Stimulated activated CD8-positive, alpha-beta memory T cell treated with anti-CD3 and anti-CD28 coated beads, Interleukin-12 subunit alpha, Interleukin-12 subunit beta, amount 100 ng/mL, for 24 hours (primary cell): Measurements from ENCODE around the gene CUX1.

Source experiments
- DNase-seq: peaks from one replicate; pipeline ENCODE4 v3.0.0-alpha.2; 2020; ENCODE audit errors: extremely low read depth

CUX1 gene

GRCh38 chr7:102268635-102269034 lies 451.2 kb downstream of the CUX1 start:
- DNase-seq = no peak

- DNase-seq = no peak
Measured at GRCh38 chr7:102270178-102270887, 452.9 kb downstream of the CUX1 start.

GRCh38 chr7:102271158-102271798 lies 453.9 kb downstream of the CUX1 start:
- DNase-seq = no peak

DNA sequence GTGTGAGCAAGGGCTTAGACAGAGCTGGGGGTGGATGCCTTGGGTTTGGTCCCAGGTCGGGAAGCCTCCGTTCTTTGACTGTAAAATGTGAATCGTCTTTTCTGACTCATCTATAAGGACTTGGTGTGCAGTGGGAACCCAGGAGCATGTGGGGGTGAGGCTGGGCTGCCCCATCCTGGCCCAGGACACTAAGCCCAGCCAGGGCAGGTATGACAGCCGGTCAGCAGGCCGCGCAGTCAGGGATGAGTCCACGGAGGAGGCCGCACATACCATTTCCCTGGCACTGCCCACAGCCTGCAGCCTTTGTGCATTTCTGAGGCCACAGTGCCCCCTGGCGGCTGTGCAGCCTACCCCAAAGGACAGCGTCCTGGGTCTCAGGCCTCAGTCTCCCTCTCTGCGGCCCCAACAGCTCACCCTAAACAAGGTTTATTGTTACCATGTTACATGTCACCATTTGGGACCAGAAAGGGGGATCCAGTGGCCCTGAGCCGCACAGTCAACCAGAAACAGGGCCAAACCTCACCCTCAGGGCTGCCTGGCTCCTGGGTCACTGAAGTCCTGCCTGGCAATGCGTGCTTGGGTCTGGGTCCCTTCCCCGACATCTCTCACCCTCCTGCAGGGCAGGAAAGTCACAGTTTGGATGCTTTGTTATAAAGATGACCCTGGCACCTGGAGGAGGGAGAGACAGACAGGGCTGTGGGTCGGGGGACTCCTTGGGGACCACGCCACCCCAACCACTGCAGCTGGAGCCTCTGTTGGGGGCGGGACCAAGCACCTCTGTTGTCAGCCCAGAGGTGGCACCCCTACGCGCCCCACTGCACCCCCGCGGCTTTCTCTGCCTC lies 454.9 kb downstream of the CUX1 start:
- DNase-seq = peak; percentile 42

DNA sequence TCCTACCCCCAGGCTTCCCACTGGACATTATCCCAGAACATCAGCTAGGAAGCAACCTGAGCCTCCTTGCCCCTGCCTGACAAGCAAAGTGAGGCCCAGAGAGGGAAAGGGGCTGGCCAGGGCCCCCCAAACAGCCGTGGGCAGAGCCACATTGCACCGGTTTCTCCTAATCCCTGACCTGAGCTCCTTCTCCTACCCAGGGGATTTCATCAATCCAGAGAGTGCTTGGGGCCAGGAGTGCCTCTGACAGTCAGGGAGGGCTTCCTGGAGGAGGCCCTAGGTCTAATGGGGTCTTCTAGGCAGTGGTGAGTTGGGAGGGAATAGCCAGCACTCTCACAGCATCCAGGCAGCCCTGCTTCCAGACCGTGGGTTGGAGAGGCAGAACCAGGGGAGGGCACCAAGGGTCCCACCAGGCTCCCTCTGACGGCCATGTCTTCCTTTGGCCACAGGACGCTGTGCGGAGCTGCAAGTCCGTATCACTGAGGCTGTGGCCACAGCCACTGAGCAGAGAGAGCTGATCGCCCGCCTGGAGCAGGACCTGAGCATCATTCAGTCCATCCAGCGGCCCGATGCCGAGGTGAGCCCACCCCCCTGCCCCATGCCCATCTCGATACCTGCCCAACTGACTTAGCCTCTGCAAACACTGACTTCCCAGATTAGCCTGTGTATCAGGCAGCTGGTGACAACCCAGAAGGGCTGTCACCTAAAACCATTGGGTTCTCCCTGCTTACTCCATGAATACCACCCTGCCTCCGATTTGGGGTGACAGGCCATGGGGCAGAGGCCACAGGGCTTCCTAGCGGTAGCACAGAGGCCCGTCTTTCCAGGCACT lies 455.7 kb downstream of the CUX1 start:
- DNase-seq = no peak

GRCh38 chr7:102273749-102274712 lies 456.6 kb downstream of the CUX1 start:
- no peak for DNase-seq

GRCh38 chr7:102275123-102275703 lies 457.8 kb downstream of the CUX1 start:
- no peak for DNase-seq

DNA sequence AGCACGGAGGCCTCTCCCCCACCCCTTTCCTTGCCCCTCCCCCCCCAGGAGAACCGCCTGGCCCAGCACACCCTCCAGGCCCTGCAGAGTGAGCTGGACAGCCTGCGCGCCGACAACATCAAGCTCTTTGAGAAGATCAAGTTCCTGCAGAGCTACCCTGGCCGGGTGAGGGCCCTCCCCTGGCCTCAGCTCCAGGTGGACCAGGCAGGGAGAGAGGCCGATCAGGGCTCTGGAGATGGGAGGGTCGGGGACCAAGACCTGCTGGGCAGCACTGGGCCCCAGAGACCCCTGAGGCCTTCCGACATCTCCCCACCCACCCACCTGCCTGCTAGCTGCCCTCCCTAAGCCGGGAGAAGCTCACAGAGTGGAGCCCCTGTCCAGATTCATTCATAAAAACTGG lies 460.5 kb downstream of the CUX1 start:
- no peak for DNase-seq

DNA sequence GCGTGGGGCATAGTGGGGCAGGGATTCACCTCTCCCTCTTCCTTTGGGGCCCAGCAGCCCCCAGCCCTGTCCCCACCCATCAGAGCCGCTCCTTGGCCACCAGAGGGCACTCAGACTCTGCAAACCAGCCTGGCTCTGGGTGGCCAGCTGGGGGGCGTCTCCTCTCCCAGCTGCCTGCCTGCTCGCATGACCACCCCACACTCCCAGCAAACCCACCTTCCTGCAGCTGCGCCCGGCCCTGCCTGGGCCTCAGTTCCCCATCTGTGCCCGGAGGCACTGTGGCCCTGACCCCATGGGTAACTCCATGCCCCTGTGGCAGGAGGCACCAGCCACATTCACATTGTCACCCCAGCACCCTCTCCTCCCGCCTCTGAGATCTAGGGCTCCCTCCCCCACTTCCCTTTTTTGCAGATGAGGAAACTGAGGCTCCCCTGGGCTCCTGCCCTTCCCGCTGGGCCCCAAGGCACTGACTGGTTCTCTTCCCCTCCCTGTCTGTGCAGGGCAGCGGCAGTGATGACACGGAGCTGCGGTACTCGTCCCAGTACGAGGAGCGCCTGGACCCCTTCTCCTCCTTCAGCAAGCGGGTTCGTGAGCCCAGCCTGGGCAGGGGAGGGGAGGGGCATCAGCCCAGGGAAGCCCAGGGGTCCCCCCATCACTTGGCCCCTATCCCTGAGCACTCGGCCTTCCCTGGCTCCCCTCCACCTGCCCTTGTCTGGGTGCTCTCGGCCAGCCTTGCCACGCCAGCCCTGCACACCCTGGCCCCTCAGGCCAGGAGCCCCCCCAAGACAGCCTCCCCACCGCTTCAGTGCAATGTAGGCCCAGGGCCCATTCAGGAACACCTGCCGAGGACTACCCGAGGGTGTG lies 462.3 kb downstream of the CUX1 start:
- DNase-seq = no peak

- DNase-seq = no peak
Measured at GRCh38 chr7:102280521-102280920, 463.1 kb downstream of the CUX1 start.

DNA sequence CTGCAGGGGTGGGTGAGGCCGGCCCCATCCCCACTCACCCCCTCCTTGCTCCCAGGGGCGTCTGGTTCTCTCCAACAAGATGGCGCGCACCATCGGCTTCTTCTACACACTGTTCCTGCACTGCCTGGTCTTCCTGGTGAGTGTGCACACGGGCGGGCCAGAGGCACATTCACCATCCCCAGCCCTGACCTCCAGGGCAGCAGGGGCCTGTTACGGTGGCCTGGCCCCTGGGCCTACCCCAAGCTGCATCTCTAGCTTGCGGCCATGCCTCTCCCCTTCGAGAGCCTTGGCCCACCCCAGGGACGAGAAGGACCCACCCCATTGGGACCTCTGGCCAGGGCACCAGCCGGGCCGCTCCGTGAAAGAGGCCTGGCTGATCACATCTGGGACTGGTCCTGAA lies 464.4 kb downstream of the CUX1 start:
- no peak for DNase-seq

DNA sequence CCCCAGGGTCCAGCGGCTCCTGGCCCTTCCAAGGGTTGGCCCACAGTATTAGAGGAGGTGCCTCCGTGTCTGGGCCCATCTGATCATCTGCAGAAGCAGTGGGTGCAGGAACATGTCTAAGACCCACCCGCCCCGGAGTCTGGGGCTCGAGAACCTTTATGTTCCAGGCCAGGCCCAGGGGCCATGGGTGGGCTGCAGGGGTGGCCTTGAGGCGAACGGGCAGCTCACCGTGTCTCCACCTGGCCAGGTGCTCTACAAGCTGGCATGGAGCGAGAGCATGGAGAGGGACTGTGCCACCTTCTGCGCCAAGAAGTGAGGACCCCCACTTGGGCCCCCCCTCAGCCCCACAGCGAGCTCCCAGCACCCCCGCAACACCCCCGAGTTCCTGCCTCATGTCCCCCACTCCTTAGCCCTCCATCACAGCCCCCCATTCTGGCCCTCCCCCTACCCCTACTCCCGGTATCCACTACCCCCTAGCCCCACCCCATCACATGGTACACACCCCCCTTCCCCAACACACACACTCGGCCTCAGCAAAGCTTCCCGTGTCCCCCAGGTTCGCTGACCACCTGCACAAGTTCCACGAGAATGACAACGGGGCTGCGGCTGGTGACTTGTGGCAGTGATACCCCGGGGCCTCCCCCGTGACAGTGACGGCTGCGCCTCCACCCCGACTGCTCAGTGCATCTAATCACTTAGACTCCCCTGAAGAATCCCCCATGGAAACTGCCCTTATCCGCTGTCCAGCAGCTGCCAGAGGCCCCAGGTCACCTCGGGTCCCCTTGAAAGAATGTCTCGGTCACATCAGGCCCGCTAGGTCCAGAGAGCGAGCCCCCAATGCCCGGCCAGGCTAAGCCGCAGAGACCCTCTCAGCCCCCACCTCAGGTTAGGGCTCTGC lies 465.3 kb downstream of the CUX1 start:
- no peak for DNase-seq

- DNase-seq = no peak
Measured at GRCh38 chr7:102283477-102284189, 466.2 kb downstream of the CUX1 start.

- no peak for DNase-seq
Measured at GRCh38 chr7:102284399-102284798, 467.0 kb downstream of the CUX1 start.

- no peak for DNase-seq
Measured at GRCh38 chr7:102284891-102285539, 467.6 kb downstream of the CUX1 start.

GRCh38 chr7:102285540-102286236 lies 468.3 kb downstream of the CUX1 start:
- no peak for DNase-seq
